IPS DF 4.7 (cell line): Measurements from ENCODE around the gene ATP2A1.

Source experiments
- DNase-seq: peaks from one replicate; pipeline ENCODE4 v3.0.0-alpha.2; 2013; ENCODE audit warnings: low spot score; ENCODE audit errors: extremely low read depth

The ATP2A1 gene

DNA sequence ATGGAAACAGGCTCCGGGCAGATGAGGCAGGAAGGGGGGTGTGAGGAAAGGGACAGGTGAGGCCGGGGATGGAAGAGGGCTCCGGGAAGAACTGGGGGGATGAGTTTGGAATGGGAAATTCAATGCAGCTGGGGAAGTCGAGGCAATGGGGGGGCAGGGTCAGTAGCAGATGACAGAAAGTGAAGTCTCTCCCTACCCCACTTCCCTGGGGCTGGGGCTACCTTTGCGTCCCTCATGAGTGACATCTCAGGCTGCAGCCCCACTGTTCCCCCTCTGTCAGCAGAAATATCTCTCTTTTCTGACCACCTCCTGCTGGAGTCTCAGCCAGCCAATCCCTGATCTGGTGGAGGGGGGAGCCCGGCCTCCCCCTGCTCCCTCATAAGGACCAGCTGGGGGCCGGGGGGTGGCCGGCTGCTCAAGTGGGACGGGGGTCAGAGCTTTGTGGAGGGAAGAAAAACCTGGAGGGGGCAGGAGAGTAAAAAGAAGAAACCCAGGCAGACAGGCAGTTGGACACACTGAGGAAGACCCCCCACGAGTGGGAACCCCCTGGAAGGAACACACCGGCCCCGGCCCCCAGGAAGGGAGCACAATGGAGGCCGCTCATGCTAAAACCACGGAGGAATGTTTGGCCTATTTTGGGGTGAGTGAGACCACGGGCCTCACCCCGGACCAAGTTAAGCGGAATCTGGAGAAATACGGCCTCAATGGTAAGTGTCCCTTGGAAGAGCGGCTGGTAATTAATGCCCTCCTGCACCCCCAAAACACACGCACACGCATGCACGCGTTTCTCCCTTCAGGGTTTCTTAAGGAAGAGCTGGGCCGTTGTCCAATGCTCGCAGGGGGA is at the start of gene ATP2A1:
Gene ATP2A1, plus strand, starts transcription at position 406 of the 844 bp plus-strand sequence. Its CDS starts 184 bp downstream, at position 590.
- DNase-seq, result no peak

DNA sequence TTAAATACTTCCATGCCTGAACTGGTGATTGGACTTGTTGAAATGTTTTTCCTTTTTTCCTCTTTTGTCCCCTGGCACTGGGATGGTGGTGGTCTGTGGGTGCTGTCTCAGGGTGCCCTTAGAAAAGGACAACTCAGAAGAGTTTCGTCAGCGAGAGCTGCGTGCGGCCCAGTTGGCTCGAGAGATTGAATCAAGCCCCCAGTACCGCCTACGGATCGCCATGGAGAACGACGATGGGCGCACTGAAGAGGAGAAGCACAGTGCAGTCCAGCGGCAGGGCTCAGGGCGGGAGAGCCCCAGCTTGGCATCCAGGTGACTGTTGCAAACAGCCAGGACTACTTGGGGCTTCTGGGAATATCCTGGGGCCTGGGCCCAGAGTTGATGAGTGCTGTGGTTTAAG is 48.5 kb upstream of the ATP2A1 start:
- DNase-seq, result no peak

DNA sequence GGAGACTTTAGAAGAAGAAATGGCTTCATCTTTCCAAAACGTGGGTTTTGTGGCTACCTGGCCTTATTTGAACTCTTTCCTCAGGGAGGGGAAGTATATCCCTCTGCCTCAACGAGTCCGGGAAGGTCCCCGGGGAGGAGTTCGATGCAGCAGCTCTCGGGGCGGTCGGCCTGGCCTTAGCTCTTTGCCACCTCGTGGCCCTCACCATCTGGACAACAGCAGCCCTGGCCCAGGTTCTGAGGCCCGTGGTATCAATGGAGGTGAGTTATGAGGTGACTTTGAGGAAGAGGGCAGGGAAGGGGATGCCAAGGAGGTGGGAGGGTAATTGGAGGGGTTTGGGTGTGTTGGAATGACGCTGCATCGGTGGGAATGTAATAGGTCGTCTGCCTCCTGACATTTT is 47.8 kb upstream of the ATP2A1 start:
- no peak for DNase-seq

DNA sequence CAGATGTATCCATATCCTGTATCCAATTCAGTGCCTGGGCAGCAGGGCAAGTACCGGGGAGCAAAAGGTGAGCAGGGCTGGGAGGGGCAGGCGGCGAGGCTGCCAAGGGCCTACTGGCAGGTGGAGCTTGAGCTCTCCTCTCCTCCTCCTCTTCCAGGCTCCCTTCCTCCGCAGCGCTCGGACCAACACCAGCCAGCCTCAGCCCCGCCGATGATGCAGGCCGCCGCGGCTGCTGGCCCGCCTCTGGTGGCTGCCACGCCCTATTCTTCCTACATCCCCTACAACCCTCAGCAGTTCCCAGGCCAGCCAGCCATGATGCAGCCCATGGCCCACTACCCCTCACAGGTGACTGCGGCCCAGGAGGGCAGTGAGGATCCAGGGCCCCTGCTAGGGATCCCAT is 43.9 kb upstream of the ATP2A1 start:
- DNase-seq, result no peak

DNA sequence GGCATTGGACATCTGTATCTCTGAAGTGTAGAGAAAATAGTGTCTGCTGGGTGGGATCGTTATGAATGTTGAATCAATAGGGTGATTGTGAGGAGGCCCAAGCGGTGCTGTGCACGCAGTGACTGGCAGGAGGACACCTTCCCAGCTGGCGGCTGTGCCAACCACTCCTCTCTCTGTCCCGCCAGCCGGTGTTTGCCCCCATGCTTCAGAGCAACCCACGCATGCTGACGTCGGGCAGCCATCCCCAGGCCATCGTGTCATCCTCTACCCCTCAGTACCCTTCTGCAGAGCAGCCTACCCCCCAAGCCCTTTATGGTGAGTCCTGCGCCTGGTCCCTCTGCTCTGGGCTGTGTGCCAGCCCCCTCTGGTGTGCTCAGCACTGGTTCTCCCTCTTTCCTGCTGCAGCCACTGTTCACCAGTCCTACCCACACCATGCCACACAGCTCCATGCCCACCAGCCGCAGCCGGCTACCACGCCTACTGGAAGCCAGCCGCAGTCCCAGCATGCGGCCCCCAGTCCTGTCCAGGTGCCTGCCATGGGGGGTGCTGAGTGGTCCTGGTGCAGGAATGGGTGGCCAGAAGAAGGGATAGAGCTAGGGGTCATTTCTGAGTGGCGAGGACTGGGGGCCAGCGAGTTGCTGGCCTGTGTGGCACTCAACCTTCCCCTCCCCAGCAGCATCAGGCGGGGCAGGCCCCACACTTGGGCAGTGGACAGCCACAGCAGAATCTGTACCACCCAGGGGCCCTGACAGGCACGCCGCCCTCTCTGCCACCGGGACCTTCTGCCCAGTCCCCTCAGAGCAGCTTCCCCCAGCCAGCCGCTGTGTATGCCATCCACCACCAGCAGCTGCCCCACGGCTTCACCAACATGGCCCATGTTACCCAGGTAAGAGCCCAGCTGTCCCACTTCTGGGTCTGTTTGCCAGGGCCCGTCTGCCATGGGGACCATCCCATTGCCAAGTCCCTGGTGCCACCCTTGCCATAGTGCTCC is 43.1 kb upstream of the ATP2A1 start:
- no peak for DNase-seq

DNA sequence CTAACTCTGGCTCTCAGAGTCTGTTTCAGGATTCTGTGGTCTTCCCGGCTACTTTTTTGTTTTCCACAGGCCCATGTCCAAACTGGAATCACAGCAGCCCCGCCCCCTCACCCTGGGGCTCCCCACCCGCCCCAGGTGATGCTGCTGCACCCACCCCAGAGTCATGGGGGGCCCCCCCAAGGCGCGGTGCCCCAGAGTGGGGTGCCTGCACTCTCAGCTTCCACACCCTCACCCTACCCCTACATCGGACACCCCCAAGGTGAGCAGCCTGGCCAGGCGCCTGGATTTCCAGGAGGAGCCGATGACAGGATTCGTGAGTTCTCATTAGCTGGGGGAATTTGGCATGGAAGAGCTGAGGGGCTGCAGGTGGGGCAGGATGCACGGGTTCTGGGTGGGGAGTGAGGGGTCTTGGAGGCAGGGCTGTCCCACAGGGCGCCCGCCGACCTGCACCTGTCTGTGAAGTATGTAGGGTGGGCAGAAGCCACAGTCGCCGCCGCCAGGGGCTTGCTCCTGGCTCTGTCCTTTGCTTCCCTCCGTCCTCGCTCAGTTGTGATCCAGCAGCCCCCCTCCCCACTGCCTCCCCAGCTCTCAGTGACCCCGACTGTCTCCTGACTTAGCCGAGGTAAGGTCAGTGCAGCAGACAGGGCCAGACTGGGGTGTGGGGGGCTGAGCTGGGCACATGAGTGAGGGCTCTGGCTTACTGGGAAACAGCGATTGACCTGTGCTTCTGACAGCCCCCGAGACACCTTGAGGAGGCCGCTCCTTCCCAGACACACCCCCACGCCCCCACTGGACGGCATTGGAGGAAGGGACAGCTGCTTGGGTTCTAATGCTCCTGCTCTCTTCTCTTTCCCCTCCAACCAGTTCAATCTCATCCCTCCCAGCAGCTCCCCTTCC is 42.2 kb upstream of the ATP2A1 start:
- DNase-seq, result no peak

DNA sequence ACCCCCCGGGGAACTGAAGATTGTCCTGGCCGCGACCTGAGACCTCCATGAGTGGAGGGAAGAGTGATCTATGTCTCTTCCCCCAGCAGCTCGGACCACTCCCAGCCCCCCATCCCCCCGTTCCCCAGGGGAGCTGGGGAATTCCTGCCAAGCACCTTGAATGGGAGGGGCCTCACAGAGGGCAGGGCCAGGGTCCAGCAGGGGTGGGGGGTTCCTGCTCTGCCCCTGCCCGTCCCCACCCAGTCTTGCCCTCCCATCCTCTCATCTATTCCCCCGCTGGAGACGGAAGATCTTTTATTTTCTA is 41.6 kb upstream of the ATP2A1 start:
- DNase-seq, result no peak

DNA sequence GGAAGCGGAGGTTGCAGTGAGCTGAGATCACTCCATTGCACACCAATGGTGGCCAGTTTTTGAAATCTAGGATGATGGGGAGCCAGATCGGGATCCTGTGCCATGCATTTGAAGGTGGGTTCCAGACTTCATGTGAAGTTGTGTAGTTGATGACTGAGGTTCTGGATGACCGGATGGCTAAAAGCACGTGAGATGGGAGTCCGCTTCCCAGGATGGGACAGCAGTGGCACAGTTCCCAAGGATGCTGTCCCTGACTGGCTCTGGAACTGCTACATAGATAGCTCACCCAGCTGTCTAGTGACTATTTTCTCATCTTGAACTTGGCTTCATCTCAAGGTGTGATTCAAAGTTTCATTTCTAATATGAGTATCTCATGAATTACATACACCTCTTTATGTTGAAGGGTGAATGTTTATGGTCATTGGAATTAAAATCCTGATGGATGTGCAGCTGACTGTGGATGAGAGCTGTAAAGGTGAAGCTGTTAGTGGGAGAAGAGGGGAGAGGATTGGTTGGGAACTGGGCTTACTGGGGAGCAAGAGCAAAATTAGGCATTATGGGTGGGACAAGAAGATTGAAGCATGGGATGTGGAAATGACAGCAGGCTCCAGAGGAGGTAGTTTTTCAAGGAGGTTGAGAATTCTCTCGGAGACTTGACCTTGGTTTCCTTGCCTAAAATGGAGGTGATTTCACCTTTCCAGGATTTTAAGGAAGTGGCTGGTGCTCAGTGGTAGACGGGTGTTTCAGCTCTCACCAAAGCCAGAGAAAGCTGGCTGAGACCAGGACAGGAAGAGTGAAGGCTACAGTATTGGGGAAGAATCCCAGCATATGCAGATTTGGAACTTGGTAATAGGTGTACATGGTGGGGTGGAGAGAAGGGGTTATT is 40.4 kb upstream of the ATP2A1 start:
- no peak for DNase-seq

DNA sequence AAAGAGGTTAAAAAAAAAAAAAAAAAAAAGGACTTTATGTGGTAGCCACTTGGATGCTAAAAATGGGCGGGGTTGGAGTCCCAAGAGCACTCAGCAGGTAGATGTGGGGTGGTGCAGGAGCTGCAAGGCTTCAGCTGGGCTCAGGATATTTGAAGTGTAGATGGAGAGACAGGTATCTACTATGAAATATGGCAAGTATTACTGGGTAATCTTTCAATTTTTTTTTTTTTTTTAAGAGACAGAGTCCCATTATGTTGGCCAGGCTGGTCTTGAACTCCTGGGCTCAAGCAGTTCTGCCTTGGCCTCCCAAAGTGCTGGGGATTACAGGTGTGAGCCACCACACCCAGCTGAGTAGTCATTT is 39.8 kb upstream of the ATP2A1 start:
- DNase-seq, result no peak

DNA sequence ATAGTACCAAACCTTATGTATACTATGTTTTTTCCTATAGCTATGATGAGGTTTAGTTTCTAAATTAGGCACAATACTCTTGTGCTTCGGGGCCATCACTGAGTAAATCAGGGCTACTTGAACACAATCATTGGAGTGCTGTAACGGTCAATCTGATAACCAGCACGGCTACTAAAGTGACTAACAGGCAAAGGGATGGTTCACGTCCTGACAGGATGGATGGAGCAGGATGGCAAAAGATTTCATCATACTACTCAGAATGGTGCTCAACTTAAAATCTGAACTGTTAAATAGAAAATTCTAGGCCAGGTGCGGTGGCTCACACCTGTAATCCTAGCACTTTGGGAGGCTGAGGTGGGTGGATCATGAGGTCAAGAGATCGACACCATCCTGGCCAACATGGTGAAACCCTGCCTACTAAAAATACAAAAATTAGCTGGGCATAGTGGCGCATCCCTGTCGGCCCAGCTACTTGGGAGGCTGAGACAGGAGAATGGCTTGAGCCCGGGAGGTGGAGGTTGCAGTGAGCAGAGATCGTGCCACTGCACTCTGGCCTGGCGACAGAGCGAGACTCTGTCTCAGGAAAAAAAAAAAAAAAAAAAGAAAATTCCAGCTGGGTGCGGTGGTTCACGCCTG is 39.2 kb upstream of the ATP2A1 start:
- DNase-seq, result no peak

DNA sequence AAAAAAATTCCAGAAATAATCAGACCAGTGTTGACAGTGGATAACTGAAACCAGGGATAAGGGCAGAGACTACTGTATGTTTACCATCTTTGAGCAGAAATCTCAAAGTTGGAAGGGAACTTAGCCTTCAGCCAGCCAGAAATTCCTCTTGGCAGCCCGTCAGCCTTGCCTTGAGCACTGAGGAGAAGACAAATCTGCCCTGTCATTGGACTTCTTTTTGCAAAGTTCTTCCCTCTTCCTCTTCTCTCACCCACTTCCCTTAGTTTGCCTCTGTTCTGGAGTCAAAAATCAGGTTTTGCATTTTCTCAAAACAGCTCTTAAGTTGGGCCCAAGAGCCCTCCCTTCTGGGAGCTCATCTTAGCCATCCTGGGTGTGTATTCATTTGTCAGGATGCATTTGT is 38.4 kb upstream of the ATP2A1 start:
- DNase-seq, result no peak

DNA sequence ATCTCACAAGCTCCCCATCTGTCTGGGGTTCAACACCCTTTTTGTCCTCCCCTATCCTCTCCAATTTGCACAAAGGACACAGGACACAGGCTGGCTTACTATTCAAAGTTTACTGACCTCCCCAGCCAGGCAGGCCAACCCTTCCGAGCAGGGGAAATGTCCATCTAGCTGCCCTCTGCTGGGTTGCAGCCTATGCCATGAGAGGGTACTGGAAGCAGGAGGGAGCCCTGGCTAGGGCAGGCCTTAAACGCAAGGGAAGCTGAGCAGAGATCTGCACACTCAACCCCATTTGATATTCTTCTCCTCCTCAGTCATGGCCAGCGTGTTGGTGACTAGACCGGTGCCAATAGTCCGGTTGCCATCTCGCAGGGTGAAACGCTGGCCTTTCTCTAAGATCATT is 35.6 kb upstream of the ATP2A1 start:
- DNase-seq, result no peak

DNA sequence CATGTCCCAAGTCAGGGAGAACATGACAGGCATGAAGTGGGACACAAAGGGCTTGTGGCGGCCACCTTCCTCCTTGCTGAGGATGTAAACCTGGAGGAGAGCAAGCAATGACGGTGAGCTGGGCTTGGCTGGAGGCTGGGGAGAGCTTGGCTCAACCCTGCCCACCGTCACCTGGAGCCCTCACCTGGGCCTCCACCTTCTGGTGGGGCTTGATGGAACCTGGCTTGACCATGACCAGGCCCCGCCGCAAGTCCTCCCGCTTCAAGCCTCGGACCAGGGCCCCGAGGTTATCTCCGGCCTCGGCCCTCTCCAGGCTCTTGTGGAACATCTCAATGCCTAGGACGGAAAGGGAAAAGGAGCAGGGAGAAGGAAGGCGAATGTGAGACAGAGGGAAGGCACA is 34.5 kb upstream of the ATP2A1 start:
- DNase-seq, result no peak

DNA sequence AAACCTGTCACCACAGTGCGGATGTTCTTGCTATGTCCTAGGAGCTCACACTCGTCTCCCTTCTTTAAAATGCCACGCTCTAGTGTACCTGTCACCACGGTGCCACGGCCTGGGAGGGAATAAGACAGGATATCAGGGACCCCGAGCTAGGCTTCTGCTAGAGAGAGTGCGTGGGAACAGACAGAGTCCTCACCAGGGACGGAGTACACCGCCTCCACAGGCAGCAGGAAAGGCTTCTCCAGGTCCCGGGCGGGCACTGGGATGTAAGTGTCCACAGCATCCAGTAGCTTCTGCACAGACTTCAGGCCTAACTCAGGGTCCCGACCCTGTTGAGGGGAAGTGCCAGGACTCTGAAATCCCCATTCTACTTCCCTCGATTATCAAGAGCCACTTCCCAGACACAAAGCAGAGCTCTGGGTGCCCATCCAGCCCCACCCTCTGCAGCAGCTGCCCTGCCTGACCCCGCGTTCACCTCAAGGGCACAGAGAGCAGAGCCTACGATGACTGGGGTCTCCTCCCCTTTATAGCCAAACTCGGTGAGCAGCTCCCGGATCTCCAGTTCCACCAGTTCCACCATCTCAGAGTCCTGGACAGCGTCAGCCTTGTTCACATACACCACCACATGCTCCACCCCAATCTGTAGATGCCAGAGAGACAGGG is 33.9 kb upstream of the ATP2A1 start:
- DNase-seq, result no peak

DNA sequence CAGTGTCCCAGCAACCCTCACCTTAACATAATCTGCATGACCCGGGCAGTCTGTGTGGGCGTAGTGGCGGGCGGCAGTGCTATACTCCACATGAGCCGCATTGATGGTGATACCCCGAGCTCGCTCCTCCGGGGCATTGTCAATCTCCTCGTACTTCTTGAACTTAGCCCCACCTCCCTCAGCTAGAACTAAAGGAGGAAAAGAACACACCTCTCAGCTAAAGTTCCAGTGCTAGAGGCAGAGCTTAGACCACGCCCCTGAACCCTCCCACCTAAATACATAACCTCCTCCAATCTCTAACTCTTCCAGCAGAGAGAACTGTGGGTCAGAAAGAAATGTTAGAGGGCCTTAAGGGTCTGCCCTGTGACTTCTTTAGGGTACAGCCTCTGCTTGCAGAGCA is 33.0 kb upstream of the ATP2A1 start:
- DNase-seq, result no peak

DNA sequence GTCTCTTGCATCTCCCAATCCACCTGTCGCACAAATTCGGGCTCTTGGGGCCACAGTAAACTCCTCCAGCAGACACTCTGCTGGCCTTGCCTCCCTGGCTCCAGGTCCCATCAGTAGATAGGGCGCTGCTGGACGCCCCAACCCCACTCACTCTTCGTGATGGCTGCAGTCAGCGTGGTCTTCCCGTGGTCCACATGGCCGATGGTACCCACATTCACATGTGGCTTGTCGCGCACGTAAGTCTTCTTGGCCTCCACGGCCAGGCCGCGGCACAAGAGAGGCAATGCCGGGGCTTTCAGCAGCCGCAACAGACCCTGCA is 32.6 kb upstream of the ATP2A1 start:
- no peak for DNase-seq

DNA sequence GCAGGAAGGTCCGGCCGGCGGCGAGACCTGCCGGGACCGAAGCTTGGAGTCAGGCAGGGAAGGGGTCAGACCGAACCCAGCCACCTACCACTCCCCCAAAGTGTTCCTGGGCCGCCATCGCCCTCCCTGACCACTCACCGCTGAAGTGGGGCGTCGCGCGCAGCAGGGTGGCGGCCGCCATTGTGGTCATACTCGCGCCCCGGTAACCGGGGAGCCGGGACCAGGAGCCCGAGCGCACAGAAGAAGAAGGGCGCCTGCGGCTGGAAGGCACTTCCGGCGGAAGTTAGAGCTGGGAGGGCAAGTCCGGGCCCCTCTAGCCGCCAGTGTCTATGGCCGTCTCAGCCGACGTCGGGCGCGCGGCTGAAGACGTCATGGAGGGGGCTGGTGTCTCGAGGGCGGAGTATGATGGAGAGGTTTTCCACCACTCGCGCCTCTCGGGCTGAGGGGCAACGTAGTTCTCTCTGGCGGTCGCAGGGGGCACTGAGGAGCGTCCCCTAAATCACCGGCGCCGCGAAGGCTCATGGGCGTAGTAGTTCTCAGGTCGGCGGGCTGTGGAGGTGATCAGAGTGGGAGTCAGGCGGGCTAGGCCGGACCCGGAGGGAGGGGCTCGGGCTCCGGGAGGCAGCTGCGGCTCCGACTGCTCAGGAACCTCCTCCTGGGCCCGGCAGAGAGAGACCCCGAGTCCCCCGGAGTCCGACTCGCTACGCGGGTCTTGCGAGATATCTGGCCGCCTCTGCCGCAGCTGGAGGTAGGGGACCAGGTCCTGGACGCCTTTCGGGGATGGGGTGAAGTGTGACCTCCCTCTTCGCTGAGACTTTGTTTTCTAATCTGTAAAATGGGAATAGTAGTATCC is 32.0 kb upstream of the ATP2A1 start, which contains the start of gene TUFM:
Gene TUFM, minus strand, starts transcription at position 269 of the 853 bp plus-strand sequence. Its CDS starts 79 bp downstream, at position 190.
- DNase-seq, result peak; percentile 79

DNA sequence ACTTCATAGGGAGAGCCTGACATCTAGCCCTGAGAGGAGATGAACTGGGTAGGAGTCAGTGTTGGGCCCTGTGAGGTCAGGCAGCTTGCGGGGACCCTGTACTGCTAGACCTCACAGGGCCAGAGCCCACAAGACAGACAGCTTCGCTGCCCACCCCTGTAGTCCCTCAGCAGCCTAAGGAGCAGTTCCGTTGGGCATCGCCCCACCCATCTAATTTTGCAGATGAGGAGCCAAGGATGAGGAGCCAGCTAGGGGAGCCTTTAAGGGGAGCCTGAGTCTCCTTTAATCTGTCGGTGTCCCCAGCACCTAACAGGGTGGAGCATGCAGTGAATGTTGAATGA is 31.4 kb upstream of the ATP2A1 start:
- DNase-seq, result no peak

DNA sequence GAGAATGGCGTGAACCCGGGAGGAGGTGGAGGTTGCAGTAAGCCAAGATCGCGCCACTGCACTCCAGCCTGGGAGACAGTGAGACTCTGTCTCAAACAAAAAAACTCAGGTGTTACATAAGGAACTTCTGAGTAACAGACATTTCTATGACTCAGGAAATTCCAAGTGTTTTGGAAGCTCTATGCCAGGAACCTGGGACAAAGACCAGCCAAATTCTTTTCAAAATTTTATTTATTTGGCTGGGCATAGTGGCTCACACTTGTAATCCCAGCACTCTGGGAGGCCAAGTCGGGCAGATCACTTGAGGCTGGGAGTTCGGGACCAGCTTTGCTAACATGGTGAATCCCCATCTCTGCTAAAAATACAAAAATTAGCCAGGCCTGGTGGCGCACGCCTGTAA is 19.9 kb upstream of the ATP2A1 start:
- no peak for DNase-seq
